OCI-LY7 (cell line): ENCODE data around the gene RAN. TPM values are rescaled to one million over a fixed set of nuclear protein-coding genes. Genes with fewer than 3 reads are reported as not detected.
"Not testable (repeated sequence)": the region's sequence is repeated elsewhere in the genome, so short reads cannot be mapped to it uniquely, and the experiment has no call there.

Experiments used
- BruUV-seq: library from RNA; stranded (reverse); fragments of 400-500 nt; replicated peaks from 2 replicates; lab custom pipeline; 2021; lab: Mats Ljungman, UMichigan
- CTCF ChIA-PET: fragments of 300-600 bp; sonication (Branson Sonifier 250); formaldehyde crosslinking; loops from one replicate; lab custom pipeline; 2022; ENCODE audit warnings: antibody characterized with exemption; ENCODE audit not compliant: unreplicated experiment; lab: Charles Lee
- POLR2A ChIA-PET: fragments of 300-600 bp; sonication (Branson Sonifier 250); formaldehyde crosslinking; loops from one replicate; lab custom pipeline; 2022; ENCODE audit warnings: antibody characterized with exemption; lab: Charles Lee
- DNase-seq: peaks from one replicate; pipeline ENCODE4 v3.0.0-alpha.2; 2015; ENCODE audit warnings: low spot score
- H2AFZ ChIP-seq: fragments of 200-600 bp; sonication (generic), shearing (Covaris generic); 2 replicates; pipeline ENCODE4 v1.6.1; 2014; ENCODE audit warnings: mild to moderate bottlenecking, antibody characterized with exemption, low read length, moderate library complexity
- H3K27ac ChIP-seq: fragments of 200-600 bp; sonication (generic); 2 replicates; pipeline ENCODE4 v1.5.1; 2014; ENCODE audit warnings: mixed run types, low read depth, mild to moderate bottlenecking, moderate library complexity, low read length, inconsistent platforms; ENCODE audit not compliant: poor library complexity, severe bottlenecking
- H3K36me3 ChIP-seq: fragments of 200-600 bp; sonication (generic); 2 replicates; pipeline ENCODE4 v1.6.1; 2014; ENCODE audit warnings: mild to moderate bottlenecking, antibody characterized with exemption, low read length, moderate library complexity, mixed read lengths; ENCODE audit not compliant: insufficient read depth
- H3K4me1 ChIP-seq: fragments of 200-600 bp; sonication (generic); 2 replicates; pipeline ENCODE4 v1.5.1; 2014; ENCODE audit warnings: mild to moderate bottlenecking, low read length; ENCODE audit not compliant: insufficient read depth, poor library complexity, severe bottlenecking
- H3K4me2 ChIP-seq: fragments of 200-600 bp; sonication (generic); 2 replicates; pipeline ENCODE4 v1.6.1; 2014; ENCODE audit warnings: mild to moderate bottlenecking, low read length
- H3K4me3 ChIP-seq: fragments of 200-600 bp; sonication (generic); 2 replicates; pipeline ENCODE4 v1.5.1; 2014; ENCODE audit warnings: mild to moderate bottlenecking, low read depth, low read length; ENCODE audit not compliant: poor library complexity, severe bottlenecking
- H3K79me2 ChIP-seq: fragments of 200-600 bp; sonication (generic); 2 replicates; pipeline ENCODE4 v1.6.1; 2016; ENCODE audit warnings: low read depth, mild to moderate bottlenecking, low read length, moderate library complexity, mixed read lengths; ENCODE audit not compliant: insufficient read depth
- H3K9me2 ChIP-seq: fragments of 200-600 bp; sonication (generic); 2 replicates; pipeline ENCODE4 v1.6.1; 2016; ENCODE audit warnings: mild to moderate bottlenecking, low read length, mixed read lengths; ENCODE audit not compliant: insufficient read depth
- H3K9me3 ChIP-seq: fragments of 200-600 bp; sonication (generic); 2 replicates; pipeline ENCODE4 v1.6.1; 2014; ENCODE audit warnings: mild to moderate bottlenecking, mixed run types, low read length, mixed read lengths
- H4K20me1 ChIP-seq: fragments of 200-600 bp; sonication (generic); 2 replicates; pipeline ENCODE4 v1.6.1; 2014; ENCODE audit warnings: mild to moderate bottlenecking, antibody characterized with exemption, low read length, moderate library complexity, mixed read lengths; ENCODE audit not compliant: insufficient read depth
- CTCF ChIP-seq: fragments of 200-600 bp; sonication (generic); conservative IDR thresholded peaks from 2 replicates; pipeline ENCODE4 v1.5.1; 2014; ENCODE audit warnings: mild to moderate bottlenecking, antibody characterized with exemption, low read length, moderate library complexity, mixed read lengths
- EZH2phosphoT487 ChIP-seq: fragments of 200-600 bp; sonication (generic); IDR thresholded peaks from 2 replicates; pipeline ENCODE4 v1.6.1; 2018; ENCODE audit warnings: low read depth, borderline replicate concordance, mild to moderate bottlenecking, mixed run types, antibody characterized with exemption, low read length, moderate library complexity, mixed read lengths
- intact Hi-C: fragments of 100-400 bp; cut with micrococcal nuclease; formaldehyde crosslinking; loops from one replicate; pipeline ENCODE4 v1.10.0; 2022; ENCODE audit not compliant: unreplicated experiment
- total RNA-seq, 2 experiments: library from RNA; depleted of rRNA in 1 of 2; stranded (reverse); fragments of >200 nt in 1 of 2; shearing (Covaris generic) in 1 of 2; gene quantifications; 2 replicates each; pipeline ENCODE4 v1.2.3, GENCODE V29; 2014 to 2022

Gene RAN
- total RNA-seq, 2 experiments from 2014 or later: 1,462 to 1,957 TPM

- no TSS peak for BruUV-seq
- Histone ChIP-seq H3K4me2 (peak overlapping the region; percentile 95), H4K20me1 (peaks cover 35% of the 10 kb centered on the region), H3K4me1 (peaks cover 62% of the 10 kb centered on the region), H2AFZ (no peak overlapping the region), H3K4me3 (peak overlapping the region; percentile 100), H3K79me2 (peaks cover 64% of the 10 kb centered on the region), H3K27ac (peak overlapping the region; percentile 96), H3K9me3 (no peaks in the 10 kb centered on the region), H3K9me2 (no peaks in the 10 kb centered on the region), H3K36me3 (peaks cover 60% of the 10 kb centered on the region)
- DNase-seq: peak; percentile 60
- no peak for TF ChIP-seq CTCF
- ChIA-PET POLR2A (interaction anchor here (0.7 kb wide), 1 partner anchor 106 kb away, joined by 5 read pairs; no protein-coding TSS in a partner anchor), CTCF (no interaction called here)
- intact Hi-C loops: loop anchor here (10.0 kb wide), 2 partner anchors 901 to 1191 kb away; no protein-coding TSS in a partner anchor
Measured at GRCh38 chr12:130873825-130874224, 2.0 kb downstream of the RAN start.

GRCh38 chr12:130874696-130875095, 2.8 kb downstream of the RAN start:
- Histone ChIP-seq H3K4me1 (peaks cover 71% of the 10 kb centered on the region), H3K4me2 (peak overlapping the region; percentile 95), H3K9me2 (no peaks in the 10 kb centered on the region), H3K27ac (peak overlapping the region; percentile 96), H3K36me3 (peaks cover 60% of the 10 kb centered on the region), H2AFZ (no peak overlapping the region), H3K4me3 (peak overlapping the region; percentile 100), H3K79me2 (peaks cover 64% of the 10 kb centered on the region), H3K9me3 (no peaks in the 10 kb centered on the region), H4K20me1 (peaks cover 35% of the 10 kb centered on the region)
- no TSS peak for BruUV-seq
- ChIA-PET POLR2A (no interaction called here), CTCF (no interaction called here)
- no peak for DNase-seq
- intact Hi-C loops: loop anchor here (10.0 kb wide), 2 partner anchors 900 to 1190 kb away; no protein-coding TSS in a partner anchor
- TF ChIP-seq EZH2phosphoT487 (no peak), CTCF (no peak)

- Histone ChIP-seq H3K9me3 (no peaks in the 10 kb centered on the region), H3K9me2 (no peaks in the 10 kb centered on the region), H3K79me2 (peaks cover 61% of the 10 kb centered on the region), H2AFZ (no peak overlapping the region), H4K20me1 (peaks cover 35% of the 10 kb centered on the region), H3K4me3 (peak overlapping the region; percentile 100), H3K36me3 (peaks cover 60% of the 10 kb centered on the region), H3K27ac (peak overlapping the region; percentile 96), H3K4me2 (peak overlapping the region; percentile 95), H3K4me1 (peaks cover 72% of the 10 kb centered on the region)
- ChIA-PET POLR2A (interaction anchor here (0.7 kb wide), 1 partner anchor 38 kb away, joined by 3 read pairs; no protein-coding TSS in a partner anchor), CTCF (no interaction called here)
- intact Hi-C loops: loop anchor here (10.0 kb wide), 2 partner anchors 900 to 1190 kb away; no protein-coding TSS in a partner anchor
- DNase-seq: no peak
- no TSS peak for BruUV-seq
- no peak for TF ChIP-seq EZH2phosphoT487
- TF ChIP-seq CTCF: no peak
Measured at GRCh38 chr12:130875193-130875592, 3.3 kb downstream of the RAN start.

GRCh38 chr12:130875708-130876107, 3.8 kb downstream of the RAN start:
- intact Hi-C loops: loop anchor here (10.0 kb wide), 2 partner anchors 899 to 1189 kb away; no protein-coding TSS in a partner anchor
- Histone ChIP-seq H3K4me1 (peaks cover 76% of the 10 kb centered on the region), H4K20me1 (peaks cover 35% of the 10 kb centered on the region), H3K4me2 (peak overlapping the region; percentile 95), H3K4me3 (peak overlapping the region; percentile 100), H3K36me3 (peaks cover 60% of the 10 kb centered on the region), H3K27ac (peak overlapping the region; percentile 96), H3K79me2 (peaks cover 58% of the 10 kb centered on the region)
- H3K9me3 ChIP-seq, H3K9me2 ChIP-seq, CTCF ChIA-PET, H2AFZ ChIP-seq, DNase-seq: not testable (repeated sequence)
- TSS peak; percentile 40 for BruUV-seq
- POLR2A ChIA-PET: interaction anchor here (0.7 to 1.3 kb wide), 2 partner anchors 10 to 39 kb away, joined by 3 to 5 read pairs; no protein-coding TSS in a partner anchor
